ENCODE measurements around the gene CD74. TPM values are rescaled to one million over a fixed set of nuclear protein-coding genes. Genes with fewer than 3 reads are reported as not detected.

The CD74 gene
- total and polyA plus RNA-seq, 2 of the 13 experiments (the other 11 are each of a cell fraction or from before 2014, with no cell fraction given), result 34.1 to 84.4 TPM

DNA sequence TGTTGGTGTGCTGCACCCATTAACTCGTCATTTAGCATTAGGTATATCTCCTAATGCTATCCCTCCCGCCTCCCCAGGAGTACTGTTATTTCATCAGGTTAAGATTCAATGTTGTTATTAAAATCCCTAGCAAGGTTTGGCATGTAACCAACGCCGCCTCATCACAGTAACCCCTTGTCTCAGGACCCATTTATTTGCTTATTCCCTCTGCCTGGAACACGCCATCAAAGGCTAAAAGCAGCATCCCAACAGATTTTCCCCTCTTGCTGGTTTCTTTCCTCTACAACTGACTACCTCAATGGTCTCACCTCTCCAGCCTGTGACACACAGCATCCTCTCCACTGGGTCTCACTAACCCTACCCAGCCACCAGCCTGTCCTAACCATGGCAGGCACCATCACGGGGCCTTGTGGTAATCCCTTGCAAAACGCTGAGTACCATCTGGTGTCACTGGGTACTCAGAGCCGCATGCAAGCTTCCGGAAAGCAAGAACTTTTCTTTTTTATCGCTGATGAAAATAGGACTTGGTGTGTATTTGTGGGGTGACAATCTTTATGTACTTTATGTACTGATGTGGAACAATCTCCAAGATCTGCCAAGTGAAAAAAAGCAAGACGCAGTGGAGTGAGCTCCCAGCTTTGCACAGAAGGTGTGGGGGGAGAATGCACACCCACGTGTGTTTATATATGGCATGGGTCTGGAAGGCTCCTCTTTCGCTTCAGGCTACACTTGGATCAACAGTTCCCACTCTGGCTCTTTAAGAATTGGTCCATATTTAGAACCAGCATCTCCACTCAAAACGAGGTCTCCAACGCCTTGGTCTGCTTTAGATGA, 30.7 kb upstream of the CD74 start:
- DNase-seq (ENCODE audit: low spot score) (no peak), FAIRE-seq (no peak), ATAC-seq (peak; percentile 4; the same call in 2 of the 3 replicates)
- peaks cover 51% of the 10 kb centered on the region for H4K20me1 ChIP-seq (ENCODE audit: insufficient read depth, low read length)
- no peaks in the 10 kb centered on the region for H3K9me3 ChIP-seq (ENCODE audit: low read length)
- WGBS (ENCODE audit: low lambda C conversion rate), result 94% methylated on average over 15 of the region's 15 CpGs
- intact Hi-C loops (cut with micrococcal nuclease; ENCODE audit: unreplicated experiment), result no loop called here
- BruUV-seq (replicated peaks), result no TSS peak
- no peak overlapping the region for H3K27ac ChIP-seq (ENCODE audit: extremely low read length, insufficient read depth, low read length)
- H3K27me3 ChIP-seq (ENCODE audit: control insufficient read depth in 1 of 2, insufficient read depth in 2 of 2, low read length in 2 of 2), result no peaks in the 10 kb centered on the region; a peak in 1 of 5 replicates
- peaks cover 19 to 45% of the 10 kb centered on the region in 2 experiments for H3K36me3 ChIP-seq (replicated peaks in 1 of 2; ENCODE audit: control insufficient read depth in 1 of 2, insufficient read depth in 2 of 2, low read length in 2 of 2)
- in situ Hi-C loops (cut with HindIII; ENCODE audit: extremely low pct_ligation_motif_present, low pct_unique_long_range_greater_than_20kb), result loop anchor here (10.0 kb wide), 1 partner anchor 149 kb away; no protein-coding TSS in a partner anchor
- H3K79me2 ChIP-seq (ENCODE audit: insufficient read depth, low read length), result peaks cover 25% of the 10 kb centered on the region
- H3K4me1 ChIP-seq (ENCODE audit: insufficient read depth, low read length), result peaks cover 28% of the 10 kb centered on the region
- TF ChIP-seq PAF1 (CRISPR knock-in tag; IDR thresholded peaks at IDR 0.05) (peak; percentile 89; the same call in 1 of the 2 replicates), AGO2 (optimal IDR thresholded peaks at IDR 0.05; ENCODE audit: low read depth, low read length) (peak; percentile 27), POLR2AphosphoS5 (IDR thresholded peaks at IDR 0.05; ENCODE audit: low read depth, low read length) (peak; percentile 60), TAF15 (IDR thresholded peaks at IDR 0.05; ENCODE audit: low read depth, low read length, poor library complexity, severe bottlenecking) (no peak), GATA4 (IDR thresholded peaks at IDR 0.05; ENCODE audit: borderline replicate concordance, low read depth) (no peak), MBD4 (IDR thresholded peaks at IDR 0.05; ENCODE audit: borderline replicate concordance, low read length) (0 out of 2 replicates have a peak, but pooled peaks have one; percentile 31), RAD21 (CRISPR knock-in tag; IDR thresholded peaks at IDR 0.05) (0 out of 2 replicates have a peak, but pooled peaks have one; percentile 10), ZC3H4 (CRISPR knock-in tag; IDR thresholded peaks at IDR 0.05; ENCODE audit: borderline replicate concordance) (peak; percentile 93; the same call in 1 of the 2 replicates), POLR2A (IDR thresholded peaks at IDR 0.05; ENCODE audit: insufficient read depth in 1 of 2, low read depth in 2 of 2, low read length in 2 of 2) (peak in 1 of 2 experiments; percentile 46; a peak in 1 of 4 replicates), RBM22 (optimal IDR thresholded peaks at IDR 0.05; ENCODE audit: low read length) (peak; percentile 96)
- TF ChIP-seq, protein P1, sequence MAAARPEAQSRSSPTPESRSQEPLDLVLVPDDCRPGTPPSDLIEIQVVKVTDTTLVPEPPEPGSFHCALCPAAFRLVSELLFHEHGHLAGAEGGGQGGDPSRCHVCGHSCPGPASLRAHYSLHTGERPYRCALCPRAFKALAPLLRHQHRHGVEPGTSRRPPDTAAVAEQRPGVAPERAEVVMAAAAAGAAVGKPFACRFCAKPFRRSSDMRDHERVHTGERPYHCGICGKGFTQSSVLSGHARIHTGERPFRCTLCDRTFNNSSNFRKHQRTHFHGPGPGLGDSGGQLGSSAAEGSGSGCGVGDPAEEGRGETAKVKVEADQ (CRISPR knock-in tag; IDR thresholded peaks at IDR 0.05; ENCODE audit: borderline replicate concordance), result no peak
- TF ChIP-seq, protein P2, sequence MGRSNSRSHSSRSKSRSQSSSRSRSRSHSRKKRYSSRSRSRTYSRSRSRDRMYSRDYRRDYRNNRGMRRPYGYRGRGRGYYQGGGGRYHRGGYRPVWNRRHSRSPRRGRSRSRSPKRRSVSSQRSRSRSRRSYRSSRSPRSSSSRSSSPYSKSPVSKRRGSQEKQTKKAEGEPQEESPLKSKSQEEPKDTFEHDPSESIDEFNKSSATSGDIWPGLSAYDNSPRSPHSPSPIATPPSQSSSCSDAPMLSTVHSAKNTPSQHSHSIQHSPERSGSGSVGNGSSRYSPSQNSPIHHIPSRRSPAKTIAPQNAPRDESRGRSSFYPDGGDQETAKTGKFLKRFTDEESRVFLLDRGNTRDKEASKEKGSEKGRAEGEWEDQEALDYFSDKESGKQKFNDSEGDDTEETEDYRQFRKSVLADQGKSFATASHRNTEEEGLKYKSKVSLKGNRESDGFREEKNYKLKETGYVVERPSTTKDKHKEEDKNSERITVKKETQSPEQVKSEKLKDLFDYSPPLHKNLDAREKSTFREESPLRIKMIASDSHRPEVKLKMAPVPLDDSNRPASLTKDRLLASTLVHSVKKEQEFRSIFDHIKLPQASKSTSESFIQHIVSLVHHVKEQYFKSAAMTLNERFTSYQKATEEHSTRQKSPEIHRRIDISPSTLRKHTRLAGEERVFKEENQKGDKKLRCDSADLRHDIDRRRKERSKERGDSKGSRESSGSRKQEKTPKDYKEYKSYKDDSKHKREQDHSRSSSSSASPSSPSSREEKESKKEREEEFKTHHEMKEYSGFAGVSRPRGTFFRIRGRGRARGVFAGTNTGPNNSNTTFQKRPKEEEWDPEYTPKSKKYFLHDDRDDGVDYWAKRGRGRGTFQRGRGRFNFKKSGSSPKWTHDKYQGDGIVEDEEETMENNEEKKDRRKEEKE (IDR thresholded peaks at IDR 0.05), result no peak
- no peak overlapping the region for H2AFZ ChIP-seq (ENCODE audit: low read length)
- ChIA-PET CTCF (ENCODE audit: low intra/inter-chr PET ratio, low total read pairs) (no interaction called here), POLR2A (interaction anchor here (1.2 to 2.4 kb wide), 2 partner anchors 14 to 31 kb away, joined by 5 to 9 read pairs; partner anchors contain the start of gene CD74)
- no peak overlapping the region for H3K4me2 ChIP-seq (ENCODE audit: low read depth, low read length)
- H3K4me3 ChIP-seq (replicated peaks in 1 of 3; ENCODE audit: insufficient read depth in 1 of 3, low read depth in 2 of 3, low read length in 3 of 3), result no peak overlapping the region
- H3K9ac ChIP-seq (ENCODE audit: insufficient read depth, low read depth, low read length), result no peak overlapping the region

Measured in HepG2 (cell line).